ENCODE measurements around the gene GTF2B.

- TF ChIP-seq, protein P1, sequence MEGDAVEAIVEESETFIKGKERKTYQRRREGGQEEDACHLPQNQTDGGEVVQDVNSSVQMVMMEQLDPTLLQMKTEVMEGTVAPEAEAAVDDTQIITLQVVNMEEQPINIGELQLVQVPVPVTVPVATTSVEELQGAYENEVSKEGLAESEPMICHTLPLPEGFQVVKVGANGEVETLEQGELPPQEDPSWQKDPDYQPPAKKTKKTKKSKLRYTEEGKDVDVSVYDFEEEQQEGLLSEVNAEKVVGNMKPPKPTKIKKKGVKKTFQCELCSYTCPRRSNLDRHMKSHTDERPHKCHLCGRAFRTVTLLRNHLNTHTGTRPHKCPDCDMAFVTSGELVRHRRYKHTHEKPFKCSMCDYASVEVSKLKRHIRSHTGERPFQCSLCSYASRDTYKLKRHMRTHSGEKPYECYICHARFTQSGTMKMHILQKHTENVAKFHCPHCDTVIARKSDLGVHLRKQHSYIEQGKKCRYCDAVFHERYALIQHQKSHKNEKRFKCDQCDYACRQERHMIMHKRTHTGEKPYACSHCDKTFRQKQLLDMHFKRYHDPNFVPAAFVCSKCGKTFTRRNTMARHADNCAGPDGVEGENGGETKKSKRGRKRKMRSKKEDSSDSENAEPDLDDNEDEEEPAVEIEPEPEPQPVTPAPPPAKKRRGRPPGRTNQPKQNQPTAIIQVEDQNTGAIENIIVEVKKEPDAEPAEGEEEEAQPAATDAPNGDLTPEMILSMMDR (IDR thresholded peaks at IDR 0.05; ENCODE audit: insufficient read depth, low read length), result no peak
- TF ChIP-seq GABPA (IDR thresholded peaks at IDR 0.05; ENCODE audit: low read depth), result no peak
- TF ChIP-seq, protein P2, sequence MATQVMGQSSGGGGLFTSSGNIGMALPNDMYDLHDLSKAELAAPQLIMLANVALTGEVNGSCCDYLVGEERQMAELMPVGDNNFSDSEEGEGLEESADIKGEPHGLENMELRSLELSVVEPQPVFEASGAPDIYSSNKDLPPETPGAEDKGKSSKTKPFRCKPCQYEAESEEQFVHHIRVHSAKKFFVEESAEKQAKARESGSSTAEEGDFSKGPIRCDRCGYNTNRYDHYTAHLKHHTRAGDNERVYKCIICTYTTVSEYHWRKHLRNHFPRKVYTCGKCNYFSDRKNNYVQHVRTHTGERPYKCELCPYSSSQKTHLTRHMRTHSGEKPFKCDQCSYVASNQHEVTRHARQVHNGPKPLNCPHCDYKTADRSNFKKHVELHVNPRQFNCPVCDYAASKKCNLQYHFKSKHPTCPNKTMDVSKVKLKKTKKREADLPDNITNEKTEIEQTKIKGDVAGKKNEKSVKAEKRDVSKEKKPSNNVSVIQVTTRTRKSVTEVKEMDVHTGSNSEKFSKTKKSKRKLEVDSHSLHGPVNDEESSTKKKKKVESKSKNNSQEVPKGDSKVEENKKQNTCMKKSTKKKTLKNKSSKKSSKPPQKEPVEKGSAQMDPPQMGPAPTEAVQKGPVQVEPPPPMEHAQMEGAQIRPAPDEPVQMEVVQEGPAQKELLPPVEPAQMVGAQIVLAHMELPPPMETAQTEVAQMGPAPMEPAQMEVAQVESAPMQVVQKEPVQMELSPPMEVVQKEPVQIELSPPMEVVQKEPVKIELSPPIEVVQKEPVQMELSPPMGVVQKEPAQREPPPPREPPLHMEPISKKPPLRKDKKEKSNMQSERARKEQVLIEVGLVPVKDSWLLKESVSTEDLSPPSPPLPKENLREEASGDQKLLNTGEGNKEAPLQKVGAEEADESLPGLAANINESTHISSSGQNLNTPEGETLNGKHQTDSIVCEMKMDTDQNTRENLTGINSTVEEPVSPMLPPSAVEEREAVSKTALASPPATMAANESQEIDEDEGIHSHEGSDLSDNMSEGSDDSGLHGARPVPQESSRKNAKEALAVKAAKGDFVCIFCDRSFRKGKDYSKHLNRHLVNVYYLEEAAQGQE (IDR thresholded peaks at IDR 0.05; ENCODE audit: insufficient replicate concordance, low read depth), result no peak
These were observed 579 bp upstream of the GTF2B start for GRCh38 chr1:88891951-88892340.

Data from HL-60 (cell line).